Neural cell (in vitro differentiated cells): ENCODE measurements around the gene FAM217A. TPM values are rescaled to one million over a fixed set of nuclear protein-coding genes. Genes with fewer than 3 reads are reported as not detected.

Experiments used
- H2AFZ ChIP-seq: fragments of 200-600, 300-800 bp; sonication (generic), shearing (Covaris generic); 2 replicates; pipeline ENCODE4 v1.6.0; 2014; ENCODE audit warnings: low read depth, mild to moderate bottlenecking, antibody characterized with exemption, low read length, moderate library complexity
- H3F3A ChIP-seq: fragments of 200-600 bp; shearing (Covaris generic); 2 replicates; pipeline ENCODE4 v1.6.1; 2016; ENCODE audit warnings: mild to moderate bottlenecking, moderate library complexity, mixed read lengths, antibody characterized with exemption, low read length; ENCODE audit not compliant: insufficient read depth, poor library complexity, severe bottlenecking
- H3K27ac ChIP-seq: fragments of 200-600, 300-800 bp; sonication (generic), shearing (Covaris generic); 2 replicates; pipeline ENCODE4 v1.5.1; 2014; ENCODE audit warnings: mild to moderate bottlenecking, low read length, moderate library complexity
- H3K27me3 ChIP-seq: fragments of 300-800, 200-600 bp; sonication (generic), shearing (Covaris generic); 2 replicates; pipeline ENCODE4 v1.6.0; 2014; ENCODE audit warnings: mild to moderate bottlenecking, low read depth, low read length, moderate library complexity; ENCODE audit not compliant: insufficient read depth
- H3K36me3 ChIP-seq: fragments of 300-800, 200-600 bp; sonication (generic), shearing (Covaris generic); 2 replicates; pipeline ENCODE4 v1.5.1; 2014; ENCODE audit warnings: mild to moderate bottlenecking, antibody characterized with exemption, low read length, moderate library complexity; ENCODE audit not compliant: insufficient read depth
- H3K4me2 ChIP-seq: fragments of 300-800, 200-600 bp; sonication (generic), shearing (Covaris generic); 2 replicates; pipeline ENCODE4 v1.6.0; 2014; ENCODE audit warnings: mild to moderate bottlenecking, low read length
- H3K4me3 ChIP-seq: fragments of 300-800, 200-600 bp; sonication (generic), shearing (Covaris generic); 2 replicates; pipeline ENCODE4 v1.5.1; 2014; ENCODE audit warnings: mild to moderate bottlenecking, low read length, moderate library complexity
- H3K79me2 ChIP-seq: fragments of 200-600 bp; shearing (Covaris generic); replicated peaks from 2 replicates; pipeline ENCODE4 v1.6.0; 2014; ENCODE audit warnings: mild to moderate bottlenecking, low read length, moderate library complexity; ENCODE audit not compliant: insufficient read depth
- H3K9ac ChIP-seq: fragments of 300-800, 200-600 bp; sonication (generic), shearing (Covaris generic); 2 replicates; pipeline ENCODE4 v1.6.1; 2016; ENCODE audit warnings: mild to moderate bottlenecking, low read length, mixed read lengths
- H3K9me2 ChIP-seq: fragments of 200-600 bp; shearing (Covaris generic); 2 replicates; pipeline ENCODE4 v1.6.1; 2016; ENCODE audit warnings: mild to moderate bottlenecking, low read length, mixed read lengths; ENCODE audit not compliant: insufficient read depth
- H3K9me3 ChIP-seq: fragments of 200-600, 300-800 bp; sonication (generic), shearing (Covaris generic); 2 replicates; pipeline ENCODE4 v1.6.1; 2016; ENCODE audit warnings: mild to moderate bottlenecking, mixed run types, low read length, moderate library complexity, mixed read lengths
- H4K20me1 ChIP-seq: fragments of 200-600 bp; shearing (Covaris generic); 2 replicates; pipeline ENCODE4 v1.6.1; 2016; ENCODE audit warnings: mild to moderate bottlenecking, mixed run types; ENCODE audit not compliant: insufficient read depth
- EP300 ChIP-seq: fragments of 450-650 bp; conservative IDR thresholded peaks from 2 replicates; pipeline ENCODE4 v1.6.1; 2014; ENCODE audit warnings: antibody characterized with exemption, mild to moderate bottlenecking, moderate library complexity; ENCODE audit not compliant: poor library complexity, severe bottlenecking
- EZH2 ChIP-seq: fragments of 200-600, 300-800 bp; shearing (Covaris generic), sonication (generic); IDR thresholded peaks from 2 replicates; pipeline ENCODE4 v1.6.1; 2014; ENCODE audit warnings: antibody characterized with exemption, low read length, borderline replicate concordance, mild to moderate bottlenecking; ENCODE audit not compliant: insufficient read depth, poor library complexity, severe bottlenecking
- MXI1 ChIP-seq: fragments of 450-650 bp; conservative IDR thresholded peaks from 2 replicates; pipeline ENCODE4 v1.6.1; 2014; ENCODE audit warnings: antibody characterized with exemption, mild to moderate bottlenecking; ENCODE audit not compliant: poor library complexity, severe bottlenecking
- POLR2AphosphoS5 ChIP-seq: IDR thresholded peaks from 2 replicates; pipeline ENCODE4 v1.6.1; 2012
- RAD21 ChIP-seq: fragments of 450-650 bp; conservative IDR thresholded peaks from 2 replicates; pipeline ENCODE4 v1.6.1; 2014; ENCODE audit warnings: antibody characterized with exemption, mild to moderate bottlenecking, moderate library complexity
- SMC3 ChIP-seq: fragments of 450-650 bp; conservative IDR thresholded peaks from 2 replicates; pipeline ENCODE4 v1.6.1; 2014; ENCODE audit warnings: antibody characterized with exemption, mild to moderate bottlenecking, moderate library complexity; ENCODE audit not compliant: poor library complexity
- TAF1 ChIP-seq: IDR thresholded peaks from 2 replicates; pipeline ENCODE4 v1.6.1; 2012; ENCODE audit warnings: low read depth
- polyA plus RNA-seq: library from polyadenylated mRNA; depleted of rRNA; stranded (reverse); fragments of >200 nt; gene quantifications from 2 replicates; pipeline ENCODE4 v1.2.3, GENCODE V29; 2014
- TF ChIP-seq, protein P1 (sequence below): fragments of 450-650 bp; IDR thresholded peaks from 2 replicates; pipeline ENCODE4 v1.5.1; 2014; ENCODE audit warnings: antibody characterized with exemption, mild to moderate bottlenecking, moderate library complexity; ENCODE audit not compliant: poor library complexity, severe bottlenecking
- TF ChIP-seq, protein P2 (sequence below): IDR thresholded peaks from 2 replicates; pipeline ENCODE4 v1.6.1; 2012; ENCODE audit warnings: borderline replicate concordance

FAM217A gene
- polyA plus RNA-seq, 1 donor from 2014 or later = not detected

DNA sequence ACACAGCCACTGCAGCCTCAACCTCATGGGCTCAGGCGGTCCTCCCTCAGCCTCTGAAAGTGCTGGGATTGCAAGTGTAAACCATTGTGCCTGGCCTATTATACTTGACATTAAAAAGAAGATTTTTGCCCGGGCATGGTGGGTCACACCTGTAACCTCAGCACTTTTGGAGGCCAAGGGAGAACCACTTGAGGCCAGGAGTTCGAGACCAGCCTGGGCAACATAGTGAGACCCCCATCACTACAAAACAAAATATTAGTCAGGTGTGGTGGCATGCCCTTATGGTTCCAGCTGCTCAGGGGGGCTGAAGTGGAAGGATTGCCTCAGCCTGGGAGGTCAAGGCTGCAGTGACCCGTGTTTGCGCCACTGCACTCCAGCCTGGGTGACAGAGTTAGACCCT, 42.4 kb downstream of the FAM217A start:
- Histone ChIP-seq H4K20me1 (no peaks in the 10 kb centered on the region), H3K9me3 (no peaks in the 10 kb centered on the region), H3K4me2 (no peak overlapping the region), H3F3A (no peaks in the 10 kb centered on the region), H3K4me3 (no peak overlapping the region), H3K9me2 (no peaks in the 10 kb centered on the region), H3K79me2 (peaks cover 56% of the 10 kb centered on the region), H2AFZ (no peak overlapping the region), H3K27me3 (no peaks in the 10 kb centered on the region), H3K36me3 (no peaks in the 10 kb centered on the region), H3K27ac (no peak overlapping the region), H3K9ac (no peak overlapping the region)
- TF ChIP-seq RAD21 = no peak
- TF ChIP-seq, protein P1, sequence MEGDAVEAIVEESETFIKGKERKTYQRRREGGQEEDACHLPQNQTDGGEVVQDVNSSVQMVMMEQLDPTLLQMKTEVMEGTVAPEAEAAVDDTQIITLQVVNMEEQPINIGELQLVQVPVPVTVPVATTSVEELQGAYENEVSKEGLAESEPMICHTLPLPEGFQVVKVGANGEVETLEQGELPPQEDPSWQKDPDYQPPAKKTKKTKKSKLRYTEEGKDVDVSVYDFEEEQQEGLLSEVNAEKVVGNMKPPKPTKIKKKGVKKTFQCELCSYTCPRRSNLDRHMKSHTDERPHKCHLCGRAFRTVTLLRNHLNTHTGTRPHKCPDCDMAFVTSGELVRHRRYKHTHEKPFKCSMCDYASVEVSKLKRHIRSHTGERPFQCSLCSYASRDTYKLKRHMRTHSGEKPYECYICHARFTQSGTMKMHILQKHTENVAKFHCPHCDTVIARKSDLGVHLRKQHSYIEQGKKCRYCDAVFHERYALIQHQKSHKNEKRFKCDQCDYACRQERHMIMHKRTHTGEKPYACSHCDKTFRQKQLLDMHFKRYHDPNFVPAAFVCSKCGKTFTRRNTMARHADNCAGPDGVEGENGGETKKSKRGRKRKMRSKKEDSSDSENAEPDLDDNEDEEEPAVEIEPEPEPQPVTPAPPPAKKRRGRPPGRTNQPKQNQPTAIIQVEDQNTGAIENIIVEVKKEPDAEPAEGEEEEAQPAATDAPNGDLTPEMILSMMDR = no peak
- no peak for TF ChIP-seq SMC3

DNA sequence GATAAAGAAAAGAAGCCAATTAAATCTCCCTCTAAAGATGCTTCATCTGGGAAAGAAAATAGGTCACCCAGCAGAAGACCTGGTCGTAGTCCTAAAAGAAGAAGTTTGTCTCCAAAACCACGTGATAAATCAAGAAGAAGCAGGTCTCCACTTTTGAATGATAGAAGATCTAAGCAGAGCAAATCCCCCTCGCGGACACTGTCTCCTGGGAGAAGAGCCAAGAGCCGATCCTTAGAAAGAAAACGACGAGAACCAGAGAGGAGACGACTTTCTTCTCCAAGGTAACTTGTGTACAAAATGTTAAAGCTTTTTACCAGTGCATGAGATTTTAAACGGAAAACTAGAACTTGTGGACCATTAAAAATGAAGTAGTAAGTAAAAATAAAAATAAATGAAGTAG, 46.5 kb downstream of the FAM217A start:
- Histone ChIP-seq H2AFZ (no peak overlapping the region), H3K4me2 (no peak overlapping the region), H3K27me3 (no peaks in the 10 kb centered on the region), H3K9me2 (no peaks in the 10 kb centered on the region), H4K20me1 (no peaks in the 10 kb centered on the region), H3K27ac (no peak overlapping the region), H3K4me3 (no peak overlapping the region), H3F3A (no peaks in the 10 kb centered on the region), H3K36me3 (no peaks in the 10 kb centered on the region), H3K9ac (no peak overlapping the region), H3K9me3 (no peaks in the 10 kb centered on the region), H3K79me2 (peaks cover 74% of the 10 kb centered on the region)
- TF ChIP-seq, protein P2, sequence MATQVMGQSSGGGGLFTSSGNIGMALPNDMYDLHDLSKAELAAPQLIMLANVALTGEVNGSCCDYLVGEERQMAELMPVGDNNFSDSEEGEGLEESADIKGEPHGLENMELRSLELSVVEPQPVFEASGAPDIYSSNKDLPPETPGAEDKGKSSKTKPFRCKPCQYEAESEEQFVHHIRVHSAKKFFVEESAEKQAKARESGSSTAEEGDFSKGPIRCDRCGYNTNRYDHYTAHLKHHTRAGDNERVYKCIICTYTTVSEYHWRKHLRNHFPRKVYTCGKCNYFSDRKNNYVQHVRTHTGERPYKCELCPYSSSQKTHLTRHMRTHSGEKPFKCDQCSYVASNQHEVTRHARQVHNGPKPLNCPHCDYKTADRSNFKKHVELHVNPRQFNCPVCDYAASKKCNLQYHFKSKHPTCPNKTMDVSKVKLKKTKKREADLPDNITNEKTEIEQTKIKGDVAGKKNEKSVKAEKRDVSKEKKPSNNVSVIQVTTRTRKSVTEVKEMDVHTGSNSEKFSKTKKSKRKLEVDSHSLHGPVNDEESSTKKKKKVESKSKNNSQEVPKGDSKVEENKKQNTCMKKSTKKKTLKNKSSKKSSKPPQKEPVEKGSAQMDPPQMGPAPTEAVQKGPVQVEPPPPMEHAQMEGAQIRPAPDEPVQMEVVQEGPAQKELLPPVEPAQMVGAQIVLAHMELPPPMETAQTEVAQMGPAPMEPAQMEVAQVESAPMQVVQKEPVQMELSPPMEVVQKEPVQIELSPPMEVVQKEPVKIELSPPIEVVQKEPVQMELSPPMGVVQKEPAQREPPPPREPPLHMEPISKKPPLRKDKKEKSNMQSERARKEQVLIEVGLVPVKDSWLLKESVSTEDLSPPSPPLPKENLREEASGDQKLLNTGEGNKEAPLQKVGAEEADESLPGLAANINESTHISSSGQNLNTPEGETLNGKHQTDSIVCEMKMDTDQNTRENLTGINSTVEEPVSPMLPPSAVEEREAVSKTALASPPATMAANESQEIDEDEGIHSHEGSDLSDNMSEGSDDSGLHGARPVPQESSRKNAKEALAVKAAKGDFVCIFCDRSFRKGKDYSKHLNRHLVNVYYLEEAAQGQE = no peak
- TF ChIP-seq EZH2 = no peak
- TF ChIP-seq POLR2AphosphoS5 = no peak
- TF ChIP-seq TAF1 = no peak
- TF ChIP-seq MXI1 = no peak
- no peak for TF ChIP-seq RAD21
- no peak for TF ChIP-seq EP300
- TF ChIP-seq, protein P1 = no peak
- TF ChIP-seq SMC3 = no peak
